ENCODE measurements around the gene PLPPR4. TPM values are rescaled to one million over a fixed set of nuclear protein-coding genes. Genes with fewer than 3 reads are reported as not detected.

PLPPR4 gene
- total and polyA plus RNA-seq, 2 donors from 2014 or later: 0.09 to 0.45 TPM

DNA sequence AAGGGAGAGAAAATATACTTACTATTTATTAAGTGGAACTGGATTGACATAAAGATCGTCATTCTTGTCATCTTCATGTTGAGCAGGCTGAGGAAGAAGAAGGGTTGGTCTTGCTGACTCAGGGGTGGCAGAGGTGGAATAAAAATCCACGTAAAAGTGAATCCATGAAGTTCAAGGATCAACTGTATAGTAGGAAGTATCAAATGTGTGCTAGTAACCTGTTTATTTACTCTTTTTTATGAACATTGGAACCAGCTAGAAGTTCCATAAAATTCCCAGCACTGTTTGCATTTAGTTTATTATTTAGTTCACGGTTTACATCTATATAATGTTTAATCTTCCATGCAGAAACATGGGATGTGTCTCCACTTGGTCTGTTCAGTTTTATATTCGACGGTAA is 70.7 kb downstream of the PLPPR4 start:
- FAIRE-seq (no peak), DNase-seq (no peak)
- TF ChIP-seq CTCF (IDR thresholded peaks at IDR 0.05; ENCODE audit: borderline replicate concordance, extremely low read depth, insufficient read depth): no peak
- no peak overlapping the region for H3K27ac ChIP-seq (ENCODE audit: low read depth in 2 of 2, low read length in 2 of 2)
- H3K36me3 ChIP-seq (ENCODE audit: control insufficient read depth in 2 of 3, insufficient read depth in 3 of 3, low read length in 3 of 3): no peaks in the 10 kb centered on the region
- no peaks in the 10 kb centered on the region for H3K27me3 ChIP-seq (ENCODE audit: control insufficient read depth, insufficient read depth, low read length)
- no peak overlapping the region for H3K4me3 ChIP-seq (ENCODE audit: low read length in 3 of 3)
- H3K4me1 ChIP-seq (ENCODE audit: control insufficient read depth in 2 of 3, insufficient read depth in 2 of 3, low read depth in 1 of 3, low read length in 3 of 3): no peaks in the 10 kb centered on the region
- intact Hi-C loops (cut with DNase I): no loop called here
- H3K9ac ChIP-seq (ENCODE audit: low read length in 3 of 3): no peak overlapping the region
- H3K9me3 ChIP-seq (ENCODE audit: control insufficient read depth in 2 of 3, insufficient read depth in 1 of 3, low read length in 3 of 3): no peaks in the 10 kb centered on the region

- intact Hi-C loops (cut with DNase I): no loop called here
Measured at GRCh38 chr1:99347041-99347684, 82.9 kb downstream of the PLPPR4 start.

GRCh38 chr1:99348397-99349132 is 84.3 kb downstream of the PLPPR4 start:
- FAIRE-seq (no peak), DNase-seq (no peak)
- no peak for TF ChIP-seq CTCF (IDR thresholded peaks at IDR 0.05; ENCODE audit: borderline replicate concordance, extremely low read depth, insufficient read depth)
- Histone ChIP-seq H3K9me3 (ENCODE audit: control insufficient read depth in 2 of 3, insufficient read depth in 1 of 3, low read length in 3 of 3) (no peaks in the 10 kb centered on the region), H3K27me3 (ENCODE audit: control insufficient read depth, insufficient read depth, low read length) (no peaks in the 10 kb centered on the region), H3K4me3 (ENCODE audit: low read length in 3 of 3) (no peak overlapping the region), H3K27ac (ENCODE audit: low read depth in 2 of 2, low read length in 2 of 2) (no peak overlapping the region), H3K36me3 (ENCODE audit: control insufficient read depth in 2 of 3, insufficient read depth in 3 of 3, low read length in 3 of 3) (no peaks in the 10 kb centered on the region), H3K4me1 (ENCODE audit: control insufficient read depth in 2 of 3, insufficient read depth in 2 of 3, low read depth in 1 of 3, low read length in 3 of 3) (no peaks in the 10 kb centered on the region), H3K9ac (ENCODE audit: low read length in 3 of 3) (no peak overlapping the region)
- intact Hi-C loops (cut with DNase I): no loop called here

More at GRCh38 chr1:99347041-99347684, 82.9 kb downstream of the PLPPR4 start:
- Histone ChIP-seq H3K9me3 (ENCODE audit: control insufficient read depth in 2 of 3, insufficient read depth in 1 of 3, low read length in 3 of 3) (no peaks in the 10 kb centered on the region), H3K4me3 (ENCODE audit: low read length in 3 of 3) (no peak overlapping the region), H3K27ac (ENCODE audit: low read depth in 2 of 2, low read length in 2 of 2) (no peak overlapping the region), H3K4me1 (ENCODE audit: control insufficient read depth in 2 of 3, insufficient read depth in 2 of 3, low read depth in 1 of 3, low read length in 3 of 3) (no peaks in the 10 kb centered on the region), H3K27me3 (ENCODE audit: control insufficient read depth, insufficient read depth, low read length) (no peaks in the 10 kb centered on the region), H3K9ac (ENCODE audit: low read length in 3 of 3) (no peak overlapping the region), H3K36me3 (ENCODE audit: control insufficient read depth in 2 of 3, insufficient read depth in 3 of 3, low read length in 3 of 3) (no peaks in the 10 kb centered on the region)
- FAIRE-seq (no peak), DNase-seq (no peak)
- TF ChIP-seq CTCF (IDR thresholded peaks at IDR 0.05; ENCODE audit: borderline replicate concordance, extremely low read depth, insufficient read depth): no peak

Data from kidney (tissue), 14 donors.